ENCODE measurements around the gene VSTM2L.

Gene VSTM2L

GRCh38 chr20:37925265-37926165, 22.6 kb downstream of the VSTM2L start:
- POLR2A ChIA-PET: no interaction called here
- DNase-seq (ENCODE audit: low read depth, low spot score): no peak
- CTCF ChIA-PET: no interaction called here
- no peak overlapping the region for H3K4me3 ChIP-seq (ENCODE audit: low read depth, low read length)
- TF ChIP-seq CTCF (IDR thresholded peaks at IDR 0.05; ENCODE audit: insufficient read depth, low read length, missing control alignments): no peak

- CTCF ChIA-PET: no interaction called here
- POLR2A ChIA-PET: no interaction called here
- no peak for TF ChIP-seq CTCF (IDR thresholded peaks at IDR 0.05; ENCODE audit: insufficient read depth, low read length, missing control alignments)
Observed at GRCh38 chr20:37926612-37927011, 23.7 kb downstream of the VSTM2L start.

GRCh38 chr20:37927410-37928095, 24.6 kb downstream of the VSTM2L start:
- no peak overlapping the region for H3K4me3 ChIP-seq (ENCODE audit: low read depth, low read length)
- ChIA-PET POLR2A (no interaction called here), CTCF (no interaction called here)
- TF ChIP-seq CTCF (IDR thresholded peaks at IDR 0.05; ENCODE audit: insufficient read depth, low read length, missing control alignments): no peak
- DNase-seq (ENCODE audit: low read depth, low spot score): no peak

More at GRCh38 chr20:37926612-37927011, 23.7 kb downstream of the VSTM2L start:
- DNase-seq (ENCODE audit: low read depth, low spot score): no peak
- H3K4me3 ChIP-seq (ENCODE audit: low read depth, low read length): no peak overlapping the region

- ChIA-PET POLR2A (no interaction called here), CTCF (no interaction called here)
- no peak for DNase-seq (ENCODE audit: low read depth, low spot score)
- H3K4me3 ChIP-seq (ENCODE audit: low read depth, low read length): no peak overlapping the region
- TF ChIP-seq CTCF (IDR thresholded peaks at IDR 0.05; ENCODE audit: insufficient read depth, low read length, missing control alignments): no peak
Observed at GRCh38 chr20:37928996-37929682, 26.2 kb downstream of the VSTM2L start.

- POLR2A ChIA-PET: no interaction called here
- CTCF ChIA-PET: no interaction called here
- no peak overlapping the region for H3K4me3 ChIP-seq (ENCODE audit: low read depth, low read length)
- TF ChIP-seq CTCF (IDR thresholded peaks at IDR 0.05; ENCODE audit: insufficient read depth, low read length, missing control alignments): no peak
- no peak for DNase-seq (ENCODE audit: low read depth, low spot score)
Observed at GRCh38 chr20:37929683-37930014, 26.7 kb downstream of the VSTM2L start.
